K562 (cell line): Measurements from ENCODE around the gene SERPINB12.

Source experiments
- ATF6 ChIP-seq: sonication (generic); formaldehyde crosslinking; IDR thresholded peaks from 2 replicates; pipeline ENCODE4 v1.4.0; 2020; ENCODE audit warnings: mild to moderate bottlenecking, missing genetic modification reagents
- DNMT1 ChIP-seq: fragments of 450-650 bp; IDR thresholded peaks from 2 replicates; pipeline ENCODE4 v1.6.1; 2016; ENCODE audit warnings: antibody characterized with exemption, mild to moderate bottlenecking
- NCOA1 ChIP-seq: fragments of 450-650 bp; IDR thresholded peaks from 2 replicates; pipeline ENCODE4 v1.6.1; 2016; ENCODE audit warnings: low read depth
- POLR2AphosphoS5 ChIP-seq: IDR thresholded peaks from 2 replicates; pipeline ENCODE4 v1.6.1; 2011; ENCODE audit warnings: mild to moderate bottlenecking, low read depth, low read length, moderate library complexity; ENCODE audit not compliant: control insufficient read depth, insufficient read depth
- TBP ChIP-seq: optimal IDR thresholded peaks from 2 replicates; pipeline ENCODE3; 2011; ENCODE audit warnings: low read depth, low read length, improper control_type of control experiment
- TF ChIP-seq, protein P1 (sequence below), 3 experiments: IDR thresholded peaks in 2 of 3; conservative IDR thresholded peaks in 1 of 3; 2 replicates each; pipeline ENCODE4 v1.5.1; 2011 to 2012; ENCODE audit warnings: low read length in 3 of 3, mild to moderate bottlenecking in 3 of 3, control low read depth in 2 of 3, improper control_type of control experiment in 1 of 3, inconsistent platforms in 1 of 3, low read depth in 1 of 3, mixed read lengths in 1 of 3, moderate library complexity in 1 of 3; ENCODE audit not compliant: insufficient read depth in 2 of 3

GRCh38 chr18:63617049-63617914, 75.1 kb downstream of the SERPINB12 start:
- no peak for TF ChIP-seq DNMT1
- no peak for TF ChIP-seq ATF6
- TF ChIP-seq, protein P1, sequence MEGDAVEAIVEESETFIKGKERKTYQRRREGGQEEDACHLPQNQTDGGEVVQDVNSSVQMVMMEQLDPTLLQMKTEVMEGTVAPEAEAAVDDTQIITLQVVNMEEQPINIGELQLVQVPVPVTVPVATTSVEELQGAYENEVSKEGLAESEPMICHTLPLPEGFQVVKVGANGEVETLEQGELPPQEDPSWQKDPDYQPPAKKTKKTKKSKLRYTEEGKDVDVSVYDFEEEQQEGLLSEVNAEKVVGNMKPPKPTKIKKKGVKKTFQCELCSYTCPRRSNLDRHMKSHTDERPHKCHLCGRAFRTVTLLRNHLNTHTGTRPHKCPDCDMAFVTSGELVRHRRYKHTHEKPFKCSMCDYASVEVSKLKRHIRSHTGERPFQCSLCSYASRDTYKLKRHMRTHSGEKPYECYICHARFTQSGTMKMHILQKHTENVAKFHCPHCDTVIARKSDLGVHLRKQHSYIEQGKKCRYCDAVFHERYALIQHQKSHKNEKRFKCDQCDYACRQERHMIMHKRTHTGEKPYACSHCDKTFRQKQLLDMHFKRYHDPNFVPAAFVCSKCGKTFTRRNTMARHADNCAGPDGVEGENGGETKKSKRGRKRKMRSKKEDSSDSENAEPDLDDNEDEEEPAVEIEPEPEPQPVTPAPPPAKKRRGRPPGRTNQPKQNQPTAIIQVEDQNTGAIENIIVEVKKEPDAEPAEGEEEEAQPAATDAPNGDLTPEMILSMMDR (IDR thresholded peaks at IDR 0.05 in 2 of 3, conservative IDR thresholded peaks at IDR 0.05 in 1 of 3; ENCODE audit: insufficient read depth in 2 of 3, low read depth in 1 of 3, low read length in 3 of 3): no peak
- TF ChIP-seq TBP: no peak
- no peak for TF ChIP-seq POLR2AphosphoS5
- no peak for TF ChIP-seq NCOA1
